ENCODE measurements around the gene STATH. TPM values are rescaled to one million over a fixed set of nuclear protein-coding genes. Genes with fewer than 3 reads are reported as not detected.
A peak's percentile ranks its signal among the peaks of the same experiment; 100 is the strongest.
"Not testable (repeated sequence)": the region's sequence is repeated elsewhere in the genome, so short reads cannot be mapped to it uniquely, and the experiment has no call there.

Gene STATH
- not detected for polyA plus RNA-seq (ENCODE audit: insufficient read length in 10 of 10)
- long read RNA-seq, donor 1, result 0 reads
- long read RNA-seq, donor 2, result 0 reads
- long read RNA-seq, donor 3, result 0 reads
- long read RNA-seq, donor 4, result 0 reads
- long read RNA-seq, donor 5, result 0 reads
- long read RNA-seq, donor 6, result 0 reads
- long read RNA-seq, donor 7, result 0 reads
- long read RNA-seq, donor 8, result 0 reads
- long read RNA-seq, donor 9, result 0 reads

GRCh38 chr4:69995526-69996016 is at the start of gene STATH:
Gene STATH (plus strand): TSS chr4:69995966. CDS start chr4:69998438, 2,472 bp downstream.
- no peak for DNase-seq

GRCh38 chr4:69951602-69952001 is 44.2 kb upstream of the STATH start:
- DNase-seq, result no peak

- no peak for DNase-seq
Measured at GRCh38 chr4:69957209-69957608, 38.6 kb upstream of the STATH start.

- no peak for DNase-seq
Measured at GRCh38 chr4:69965628-69966027, 30.1 kb upstream of the STATH start, which contains the start of gene CSN2. Gene CSN2 (minus strand): TSS chr4:69965728. CDS start chr4:69960995, 4,733 bp downstream.

GRCh38 chr4:69970071-69970470 is 25.7 kb upstream of the STATH start:
- no peak for DNase-seq

- DNase-seq, result peak; percentile 11 to 71 (median 42)
Measured at GRCh38 chr4:69974631-69975030, 21.1 kb upstream of the STATH start.

- no peak for DNase-seq
Measured at GRCh38 chr4:69977582-69977981, 18.2 kb upstream of the STATH start.

GRCh38 chr4:69984030-69984443 is 11.7 kb upstream of the STATH start:
- DNase-seq, result peak; percentile 39 to 88 (median 61)

- DNase-seq, result no peak
Measured at GRCh38 chr4:69986663-69987062, 9.1 kb upstream of the STATH start.

- no peak for DNase-seq
Measured at GRCh38 chr4:69991016-69991415, 4.8 kb upstream of the STATH start.

GRCh38 chr4:69994782-69995181 is 984 bp upstream of the STATH start:
- DNase-seq, result no peak

- no peak for DNase-seq
Measured at GRCh38 chr4:69999420-69999819, 3.7 kb downstream of the STATH start.

GRCh38 chr4:70000711-70001110 is 4.9 kb downstream of the STATH start:
- no peak for DNase-seq

GRCh38 chr4:70002507-70002906 is 6.7 kb downstream of the STATH start:
- DNase-seq, result no peak

- DNase-seq, result no peak
Measured at GRCh38 chr4:70008771-70009170, 13.0 kb downstream of the STATH start.

- not testable (repeated sequence) for DNase-seq
Measured at GRCh38 chr4:70019006-70019405, 23.2 kb downstream of the STATH start.

- DNase-seq, result no peak
Measured at GRCh38 chr4:70023218-70023617, 27.5 kb downstream of the STATH start.

- no peak for DNase-seq
Measured at GRCh38 chr4:70027011-70027410, 31.2 kb downstream of the STATH start.

- DNase-seq, result not testable (repeated sequence)
Measured at GRCh38 chr4:70028159-70028558, 32.4 kb downstream of the STATH start, which contains the start of gene HTN3. Gene HTN3 (plus strand): TSS chr4:70028459. CDS start chr4:70030741, 2,282 bp downstream.

- not testable (repeated sequence) for DNase-seq
Measured at GRCh38 chr4:70037559-70037958, 41.8 kb downstream of the STATH start.

- not testable (repeated sequence) for DNase-seq
Measured at GRCh38 chr4:70039928-70040327, 44.2 kb downstream of the STATH start.

- DNase-seq, result no peak
Measured at GRCh38 chr4:70041652-70042286, 46.0 kb downstream of the STATH start.

GRCh38 chr4:70050138-70050537 is 54.4 kb downstream of the STATH start, which contains the start of gene HTN1:
Gene HTN1 (plus strand): TSS chr4:70050438. CDS start chr4:70053077, 2,639 bp downstream.
- not testable (repeated sequence) for DNase-seq

All from muscle of back (tissue), 13 donors.